CD4-positive, alpha-beta T cell treated with Interleukin-4 for 4 hours (primary cell): ENCODE measurements around the gene AGT.
"Not testable (repeated sequence)": the region's sequence is repeated elsewhere in the genome, so short reads cannot be mapped to it uniquely, and the experiment has no call there.

Experiments used
- DNase-seq: peaks from one replicate; pipeline ENCODE4 v3.0.0-alpha.2; 2020

AGT gene

DNA sequence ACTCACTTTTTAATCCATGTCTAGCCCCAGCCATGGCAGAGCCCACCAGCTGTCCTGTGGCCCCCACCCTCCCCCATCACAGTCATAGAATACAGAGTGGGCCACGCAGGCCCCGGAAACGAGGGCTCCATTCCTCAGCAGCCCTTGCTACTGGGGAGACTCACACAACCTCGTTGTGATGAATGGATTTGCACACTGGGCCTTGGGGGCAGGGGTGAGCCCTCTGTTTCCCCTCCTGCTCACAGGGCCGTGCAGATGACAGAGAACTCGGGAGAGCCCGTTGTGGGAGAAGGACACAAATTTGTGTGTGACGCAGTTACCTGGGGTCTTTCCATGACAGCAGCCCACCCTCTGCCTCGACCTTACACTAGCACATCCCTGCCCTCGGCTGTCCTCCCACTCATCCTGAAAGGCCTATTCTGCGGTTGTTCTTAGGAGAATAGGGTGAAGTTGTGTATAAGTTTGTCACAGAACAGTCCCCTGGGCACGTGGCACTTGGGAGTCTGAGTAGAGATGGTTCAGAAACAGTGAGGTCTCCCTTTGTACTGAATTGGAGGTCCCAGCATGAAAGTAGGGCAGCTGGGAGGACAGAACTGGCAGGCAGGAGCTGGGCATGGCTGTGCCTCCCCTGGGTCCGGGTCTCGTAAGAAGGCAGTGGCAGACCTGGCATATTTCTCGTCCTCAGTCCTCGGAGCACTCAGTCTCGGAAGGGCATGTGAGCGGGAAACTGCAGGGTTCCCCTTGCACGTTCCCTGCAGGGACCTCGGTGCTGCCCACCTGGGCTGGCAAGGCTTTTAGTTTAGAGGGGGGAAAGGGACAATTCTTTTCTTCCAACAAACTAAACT, 6.8 kb downstream of the AGT start:
- DNase-seq = no peak

DNA sequence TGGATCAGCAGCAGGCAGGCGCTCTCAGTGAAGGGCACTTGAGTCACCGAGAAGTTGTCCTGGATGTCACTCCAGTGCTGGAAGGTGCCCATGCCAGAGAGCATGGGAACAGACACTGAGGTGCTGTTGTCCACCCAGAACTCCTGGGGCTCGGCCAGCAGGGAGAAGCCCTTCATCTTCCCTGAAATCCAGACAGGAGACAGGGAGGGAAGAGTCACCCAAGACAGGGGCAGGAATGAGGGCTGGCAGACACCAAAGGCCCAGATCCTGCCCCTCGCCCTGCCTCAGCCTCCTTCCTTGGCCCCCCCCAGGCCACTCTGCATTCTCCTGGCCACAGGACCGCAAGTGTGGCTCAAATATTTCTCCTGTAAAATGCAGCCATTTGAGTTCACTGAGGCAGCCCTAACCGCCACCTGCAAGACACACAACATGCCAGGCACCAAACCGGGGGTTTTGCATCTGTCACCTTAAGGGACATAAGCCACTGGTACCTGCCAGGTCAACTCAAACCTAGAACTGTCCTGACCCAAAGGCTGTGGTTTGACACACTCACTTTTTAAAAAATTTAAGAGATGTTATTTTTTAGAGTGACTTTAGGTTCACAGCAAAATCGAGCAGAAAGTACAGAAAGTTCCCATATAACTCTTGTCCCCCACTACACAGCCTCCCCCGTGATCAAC, 7.8 kb downstream of the AGT start:
- DNase-seq = no peak

DNA sequence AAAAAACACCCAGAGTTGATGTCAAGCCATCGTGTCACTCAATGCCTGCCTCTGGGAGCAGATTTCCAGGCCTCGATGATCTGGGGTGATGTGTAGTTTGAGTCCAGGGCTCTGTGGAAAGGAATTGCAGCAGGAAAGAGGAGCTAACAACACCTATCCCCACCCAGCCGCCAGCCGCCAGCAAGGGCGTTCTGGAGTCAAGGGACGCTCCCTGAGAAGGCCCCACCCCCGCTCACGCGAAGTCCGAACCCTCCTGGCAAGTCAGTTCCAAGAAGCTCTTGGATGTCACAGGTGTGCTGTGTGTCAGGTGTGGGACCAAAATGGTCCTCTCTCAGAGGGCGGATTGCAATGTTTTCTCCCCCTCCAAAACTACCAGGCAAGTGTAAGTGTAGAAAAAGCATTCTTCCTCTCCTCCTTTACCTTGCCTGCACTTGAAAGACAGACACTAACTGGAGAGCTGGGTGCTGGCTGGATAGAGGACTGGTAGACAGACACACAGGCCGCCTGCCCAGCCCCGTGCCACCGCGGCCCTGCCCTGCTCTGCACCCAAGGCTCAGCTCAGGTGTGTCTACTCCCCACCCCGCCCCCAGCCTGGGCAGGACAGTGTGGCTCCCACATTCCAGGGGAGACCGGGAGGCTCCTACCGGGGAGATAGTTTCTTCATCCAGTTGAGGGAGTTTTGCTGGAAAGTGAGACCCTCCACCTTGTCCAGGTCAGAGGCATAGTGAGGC, 8.5 kb downstream of the AGT start:
- DNase-seq = no peak

DNA sequence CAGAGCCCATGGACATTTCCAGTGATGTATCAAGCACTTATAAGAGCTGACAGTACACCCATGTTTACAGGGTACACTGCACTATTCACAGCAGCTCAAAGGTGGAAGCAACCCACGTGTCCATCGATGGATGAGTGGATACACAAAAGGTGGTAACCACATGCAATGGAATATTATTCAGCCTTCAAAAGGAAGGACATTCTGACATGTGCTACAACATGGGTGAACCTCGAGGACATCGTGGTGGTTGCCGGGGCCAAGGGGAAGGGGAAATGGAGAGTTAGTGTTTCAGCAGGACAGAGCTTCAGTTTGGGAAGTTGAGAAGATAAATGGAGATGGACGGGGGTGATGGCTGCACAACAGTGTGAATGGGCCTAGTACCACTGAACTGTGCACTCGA, 9.1 kb downstream of the AGT start:
- DNase-seq = no peak

DNA sequence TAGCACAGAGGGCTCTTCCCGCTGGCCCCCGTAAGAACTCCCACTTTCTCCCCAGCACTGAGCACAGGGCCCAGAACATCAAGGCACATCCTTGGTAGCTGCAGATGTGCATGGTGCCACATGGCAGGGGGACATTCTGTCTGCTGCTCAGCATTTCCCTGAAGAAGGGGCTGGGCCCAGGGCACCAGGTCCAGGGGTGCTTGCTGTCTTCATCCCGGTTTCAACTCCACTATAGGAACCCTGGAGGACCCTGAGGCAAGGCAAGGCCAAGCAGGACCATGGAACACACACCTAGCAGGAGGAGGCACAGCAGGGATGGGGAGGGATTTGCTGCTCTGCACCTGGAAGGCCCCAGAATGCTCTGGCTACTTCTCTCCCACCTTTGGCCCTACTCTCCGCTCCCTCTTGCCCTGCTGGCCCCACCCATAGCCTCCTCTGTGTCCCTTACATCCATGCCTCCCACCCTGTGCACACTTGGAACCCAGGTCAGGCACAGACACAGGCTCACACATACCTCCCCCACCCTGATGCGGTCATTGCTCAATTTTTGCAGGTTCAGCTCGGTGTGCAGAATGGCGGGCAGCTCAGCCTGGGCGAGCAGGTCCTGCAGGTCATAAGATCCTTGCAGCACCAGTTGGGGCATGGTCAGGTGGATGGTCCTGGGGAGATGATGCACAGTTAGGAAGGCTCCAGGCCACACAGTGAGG, 10.1 kb downstream of the AGT start:
- DNase-seq = no peak

DNA sequence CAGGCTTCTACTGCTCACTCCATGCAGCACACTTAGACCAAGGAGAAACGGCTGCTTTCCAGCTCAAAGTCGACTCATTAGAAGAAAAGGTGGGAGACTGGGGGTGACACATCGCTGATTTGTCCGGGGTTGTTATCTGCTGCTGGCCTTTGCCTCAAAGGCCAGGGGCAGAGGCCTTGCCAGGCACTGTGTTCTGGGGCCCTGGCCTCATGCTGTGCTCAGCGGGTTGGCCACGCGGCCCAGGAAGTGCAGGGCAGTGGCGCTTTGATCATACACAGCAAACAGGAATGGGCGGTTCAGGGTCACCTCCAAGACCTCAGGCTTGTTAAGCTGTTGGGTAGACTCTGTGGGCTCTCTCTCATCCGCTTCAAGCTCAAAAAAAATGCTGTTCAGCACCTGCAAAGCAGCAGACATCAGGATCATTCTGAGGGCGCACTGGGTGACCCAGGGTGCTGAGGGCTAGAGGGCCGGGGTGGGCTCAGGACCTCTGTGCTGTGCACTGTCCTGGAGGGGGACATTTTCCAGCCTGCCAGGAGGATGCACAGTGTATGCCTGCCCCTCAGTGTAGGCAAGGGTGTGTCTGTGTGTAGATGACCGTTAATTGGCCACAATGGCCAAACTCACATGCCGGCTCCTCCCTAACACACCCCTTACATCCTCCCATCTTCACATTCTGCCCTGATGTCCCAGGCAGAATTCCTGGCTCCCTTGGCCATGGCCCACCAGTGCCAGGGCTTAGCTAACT, 10.8 kb downstream of the AGT start:
- DNase-seq = no peak

DNA sequence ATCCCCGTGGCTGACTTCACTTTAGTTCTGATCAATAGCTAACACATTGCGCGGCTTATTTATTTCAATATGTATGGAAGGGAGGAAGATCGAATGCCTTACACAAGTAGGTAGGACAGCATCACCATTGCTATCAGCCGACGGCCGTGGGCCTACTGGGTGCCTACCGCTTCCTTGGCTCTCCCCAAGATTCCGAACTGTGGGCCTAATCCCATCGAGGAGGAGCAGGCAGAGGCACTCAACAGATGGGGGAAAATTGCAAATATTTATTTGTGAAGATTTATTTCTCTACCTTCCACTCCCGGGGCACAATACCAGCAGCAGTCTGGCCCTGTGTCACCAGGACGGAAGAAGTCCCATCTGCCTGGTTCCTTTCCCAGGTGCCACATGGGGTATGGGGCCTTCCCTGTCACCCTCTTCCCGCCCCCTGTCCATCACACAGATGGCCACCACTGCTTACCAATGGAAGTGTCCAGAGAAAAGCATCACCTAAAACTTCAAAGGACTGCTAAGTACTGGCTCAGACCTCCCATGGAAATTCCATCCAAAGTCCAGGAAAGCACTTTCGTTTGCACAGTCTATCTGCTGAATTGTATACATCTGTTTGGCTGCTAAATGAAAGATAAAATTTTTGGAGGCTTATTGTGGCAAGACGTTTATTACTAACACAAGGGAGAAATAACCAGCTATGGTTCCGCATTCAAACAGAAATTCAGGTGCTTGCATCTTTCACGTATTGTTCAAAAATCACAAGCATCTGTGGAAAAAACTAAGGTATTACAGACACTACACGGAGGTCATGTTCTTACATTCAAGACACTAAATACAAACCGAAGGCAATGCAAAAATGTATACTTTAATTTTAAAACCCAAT, 11.8 kb downstream of the AGT start:
- DNase-seq = no peak

DNA sequence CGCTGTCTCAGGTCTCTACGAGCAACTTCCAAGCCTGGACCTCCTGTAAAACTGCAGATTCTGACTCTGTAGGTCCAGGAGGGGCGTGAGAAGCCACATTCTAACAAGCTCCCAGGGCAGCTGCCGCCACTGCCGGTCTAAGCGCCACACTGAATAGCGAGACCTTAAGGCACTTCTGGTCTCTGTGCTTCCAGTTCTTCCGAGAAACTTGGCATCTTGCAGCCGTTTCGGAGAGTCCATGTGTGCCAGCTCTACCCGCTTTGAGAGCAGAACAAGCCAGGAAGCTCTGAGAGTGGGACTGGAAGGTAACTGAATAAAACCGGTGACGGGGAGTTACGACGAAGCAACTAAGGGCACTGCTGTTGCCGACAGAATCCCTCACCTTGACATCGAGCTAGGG, 12.5 kb downstream of the AGT start:
- DNase-seq = no peak

DNA sequence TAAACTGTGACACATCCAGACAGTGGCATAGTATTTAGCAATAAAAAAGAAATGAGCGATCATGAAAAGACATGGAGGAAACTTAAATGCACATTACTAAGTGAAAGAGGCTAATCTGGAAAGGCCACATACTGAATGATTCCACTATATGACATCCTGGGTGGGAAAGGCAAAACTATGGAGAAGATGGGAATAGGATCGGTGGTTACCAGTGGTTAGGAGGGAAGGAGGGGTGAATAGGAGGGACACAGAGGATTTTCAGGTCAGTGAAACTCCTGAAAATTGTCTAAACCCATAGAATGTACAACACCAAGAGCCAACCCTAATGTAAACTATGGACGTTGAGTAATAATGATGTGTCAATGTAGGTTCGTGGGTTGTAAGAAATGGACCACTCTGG, 13.8 kb downstream of the AGT start:
- no peak for DNase-seq

DNA sequence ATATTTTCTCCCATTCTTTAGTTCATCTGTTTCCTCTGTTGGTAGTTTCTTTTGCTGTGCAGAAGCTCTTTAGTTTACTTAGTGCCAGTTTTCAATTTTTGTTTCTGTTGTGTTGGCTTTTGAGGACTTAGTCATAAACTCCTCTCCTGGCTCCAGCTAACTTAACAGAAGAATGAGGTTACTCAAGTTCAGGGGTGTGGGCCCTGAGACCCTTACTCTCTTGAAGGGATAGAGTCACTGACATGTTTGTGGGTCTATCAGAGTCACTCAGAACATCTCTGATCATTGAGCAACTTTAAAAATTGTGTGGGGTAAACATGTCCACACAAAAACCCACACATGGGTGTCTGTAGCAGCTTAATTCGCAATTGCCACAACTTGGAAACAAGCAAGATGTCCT, 14.2 kb downstream of the AGT start:
- no peak for DNase-seq

DNA sequence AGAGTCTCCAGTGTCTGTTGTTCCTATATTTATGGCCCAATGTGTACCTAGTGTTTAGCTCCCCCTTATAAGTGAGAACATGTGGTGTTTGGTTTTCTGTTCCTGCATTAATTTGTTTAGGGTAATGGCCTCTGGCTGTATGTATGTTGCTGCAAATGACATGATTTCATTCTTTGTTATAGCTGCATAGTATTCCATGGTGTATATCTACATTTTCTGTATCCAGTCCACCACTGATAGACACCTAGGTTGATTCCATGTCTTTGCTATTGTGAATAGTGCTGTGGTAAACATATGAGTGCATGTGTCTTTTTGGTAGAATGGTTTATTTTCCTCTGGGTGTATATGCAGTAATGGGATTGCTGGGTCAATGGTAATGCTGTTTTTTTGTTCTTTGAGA, 15.0 kb downstream of the AGT start:
- DNase-seq = not testable (repeated sequence)

DNA sequence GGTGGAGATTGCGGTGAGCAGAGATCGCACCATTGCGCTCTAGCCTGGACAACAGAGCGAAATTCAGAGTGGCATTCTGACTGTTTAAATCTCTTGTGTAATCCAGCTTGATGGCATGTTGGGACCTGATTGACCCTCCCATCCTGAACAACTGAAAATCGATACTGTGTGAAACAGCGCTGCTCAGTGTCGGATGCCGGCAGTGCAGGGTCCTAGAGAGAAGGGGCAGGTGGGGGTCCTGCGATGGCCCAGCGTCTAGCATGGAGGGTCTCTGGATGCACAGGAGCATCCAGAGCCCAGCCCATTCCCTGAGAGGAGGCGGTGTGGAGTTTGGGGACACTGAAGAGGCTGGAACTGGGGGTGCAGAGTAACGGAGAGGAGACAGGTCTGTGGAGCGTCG, 15.8 kb downstream of the AGT start:
- DNase-seq = no peak

DNA sequence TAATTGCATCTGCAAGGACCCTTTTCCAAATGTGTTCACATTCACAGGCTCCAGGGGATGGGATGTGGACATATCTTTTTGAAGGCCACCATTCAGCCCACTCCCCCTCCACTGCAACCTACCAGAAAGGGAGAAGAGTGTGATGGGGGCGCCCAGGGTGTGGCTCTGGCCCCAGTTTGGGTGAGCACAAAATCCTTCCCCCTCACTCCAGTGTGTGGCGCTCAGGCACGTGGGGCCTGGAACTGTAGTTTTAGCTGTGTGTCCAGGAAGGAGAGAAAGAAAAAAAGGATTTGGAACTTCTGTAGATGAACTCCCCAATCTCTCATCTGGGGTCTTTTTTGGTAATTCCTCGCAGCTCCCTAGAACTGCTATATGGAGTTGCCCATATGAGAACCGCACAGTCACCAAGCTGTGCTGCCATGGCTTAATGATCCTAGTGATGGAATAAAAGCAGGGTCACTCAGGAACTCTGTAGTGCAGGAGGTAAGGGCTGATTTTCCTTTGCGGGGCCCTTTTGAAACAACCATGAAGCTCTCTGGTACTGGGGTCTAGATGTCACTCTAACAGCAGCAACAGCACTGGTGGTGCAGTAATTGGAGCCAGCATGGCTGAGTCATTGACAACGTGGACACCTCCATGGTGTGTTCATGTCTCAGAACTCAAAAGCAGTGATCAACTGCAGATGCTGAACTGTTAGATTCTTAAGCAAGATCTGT, 17.0 kb downstream of the AGT start:
- DNase-seq = no peak

DNA sequence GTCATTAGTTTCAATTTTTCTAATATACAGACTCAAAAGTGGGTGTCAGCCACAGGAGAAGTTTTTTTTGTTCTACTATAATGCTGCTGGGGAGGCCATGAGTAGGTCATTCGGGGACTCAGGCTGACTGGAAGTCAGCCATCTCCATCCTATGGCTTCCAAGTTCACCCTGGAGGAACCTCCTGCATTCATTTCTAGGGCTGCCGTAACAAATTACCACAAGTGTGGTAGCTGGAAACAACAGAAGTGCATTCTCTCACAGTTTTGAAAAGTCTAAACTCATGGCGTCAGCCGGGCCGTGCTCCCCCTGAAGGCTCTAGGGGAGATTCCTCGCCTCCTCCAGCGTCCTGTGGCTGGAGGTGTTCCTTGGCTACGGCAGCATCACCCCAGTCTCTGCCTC, 17.7 kb downstream of the AGT start:
- DNase-seq = no peak

DNA sequence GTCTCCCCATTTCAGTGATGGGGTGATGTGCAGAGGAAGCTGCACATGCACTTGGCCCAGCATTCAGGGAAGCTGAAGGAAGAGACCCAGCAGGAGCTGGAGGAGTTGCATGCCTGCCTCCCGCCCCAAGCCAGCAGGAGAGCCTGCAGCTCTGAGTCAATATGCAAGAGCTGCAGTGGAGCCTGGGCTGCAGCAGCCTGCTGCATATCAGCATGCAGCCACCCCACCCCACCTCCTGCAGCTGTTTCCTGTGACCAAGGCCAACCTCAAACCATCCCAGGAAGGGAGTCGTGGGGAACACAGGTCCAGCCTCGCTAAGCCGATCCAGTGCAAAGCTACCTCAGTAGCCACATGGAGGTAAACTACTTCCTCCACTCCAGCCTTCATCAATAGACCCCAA, 18.9 kb downstream of the AGT start:
- no peak for DNase-seq

DNA sequence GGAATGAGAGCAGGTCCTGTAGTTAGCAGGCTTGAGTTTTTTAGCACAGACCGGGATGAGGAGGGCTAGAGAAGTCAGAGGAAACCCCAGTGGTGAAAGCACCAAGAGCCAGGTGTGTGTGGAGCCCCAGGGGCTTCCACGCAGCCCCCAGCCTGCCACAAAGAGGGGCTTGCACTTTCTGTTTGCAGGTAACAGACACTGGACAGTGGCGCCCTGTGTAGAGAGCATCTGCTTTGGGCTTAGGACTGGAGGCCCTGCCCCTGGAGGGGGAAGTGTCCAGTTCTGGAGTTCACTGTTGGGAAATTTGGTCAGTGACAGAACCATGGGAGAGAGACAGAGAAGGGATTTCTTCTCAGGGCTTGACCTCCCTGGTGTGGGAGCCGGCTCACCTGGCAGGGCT, 19.5 kb downstream of the AGT start:
- DNase-seq = no peak

DNA sequence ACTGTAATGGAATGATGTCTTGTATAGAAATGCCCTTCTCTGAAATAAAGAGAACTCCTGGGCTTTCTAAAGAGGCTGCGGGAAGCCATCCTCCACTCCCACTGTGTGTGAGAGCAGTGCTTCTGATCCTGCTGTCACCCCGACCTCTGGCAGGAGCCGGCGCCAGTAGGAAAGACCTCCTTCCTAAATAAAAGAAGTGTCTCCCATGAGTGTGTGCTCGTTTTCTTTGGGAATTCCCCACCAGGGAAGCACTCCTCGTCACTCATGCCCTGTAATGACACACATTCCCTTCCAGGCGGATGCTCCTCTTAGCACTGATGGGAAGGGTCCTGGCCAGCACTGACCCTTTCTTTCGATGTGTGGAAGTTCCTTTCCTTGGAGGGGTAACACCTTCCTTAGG, 20.1 kb downstream of the AGT start:
- no peak for DNase-seq

DNA sequence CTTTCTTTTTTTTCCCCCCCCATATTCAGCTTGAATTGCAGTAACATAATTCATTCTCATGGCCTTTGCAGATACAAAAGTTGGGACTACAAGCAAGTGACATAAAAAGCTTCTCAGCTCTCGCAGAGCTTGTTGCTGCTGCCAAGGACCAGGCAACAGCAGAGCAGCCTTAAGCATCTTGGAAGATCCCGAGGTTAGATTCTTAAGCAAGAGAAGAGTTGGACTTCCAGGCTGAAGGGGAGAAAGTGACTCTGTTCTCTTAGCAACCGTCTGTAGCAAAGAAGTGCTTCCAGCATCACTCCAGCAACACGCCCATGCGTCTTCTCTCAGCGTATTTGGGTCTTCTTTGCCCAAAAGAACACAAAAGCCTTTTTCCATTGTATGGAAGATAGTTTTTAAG, 20.7 kb downstream of the AGT start:
- no peak for DNase-seq

DNA sequence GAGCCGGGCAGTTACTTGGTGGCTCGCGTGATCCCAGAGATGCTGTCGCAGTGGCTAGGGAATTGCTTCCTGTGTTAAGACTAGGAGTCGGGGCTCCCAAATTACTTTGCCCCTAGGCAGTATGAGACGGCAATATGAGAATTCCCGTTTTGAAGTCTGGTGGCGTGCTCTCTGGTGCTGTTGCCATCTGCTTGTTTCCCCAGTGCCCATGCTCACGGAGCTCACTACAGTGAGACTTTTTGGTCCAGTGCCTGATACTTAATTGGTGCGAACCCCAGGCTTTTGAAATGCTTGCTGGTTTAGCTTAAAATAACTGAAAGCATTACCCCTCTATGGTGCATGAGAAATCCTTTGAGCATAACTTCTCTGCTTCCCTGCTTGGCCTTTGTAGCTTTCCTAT, 22.3 kb downstream of the AGT start:
- DNase-seq = no peak

DNA sequence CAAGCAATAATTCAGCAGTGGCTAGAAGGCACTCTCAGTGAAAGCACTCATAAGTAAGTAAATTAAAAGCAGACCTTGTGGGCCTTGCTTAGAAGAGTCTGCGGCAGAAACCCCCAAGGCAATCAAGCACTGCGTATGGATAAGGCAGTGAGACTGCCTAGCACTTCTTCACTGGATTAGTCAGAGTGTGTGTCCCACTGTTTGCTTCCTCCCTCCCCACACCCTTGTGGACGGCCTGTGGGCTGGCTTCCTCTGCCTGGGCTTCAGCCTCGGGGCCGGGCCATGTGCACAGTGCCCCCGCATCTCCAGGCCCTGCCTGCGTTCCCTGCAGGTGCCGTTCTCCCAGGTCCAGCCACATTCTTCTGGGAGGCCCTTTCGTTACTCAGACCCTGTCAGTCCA, 23.8 kb downstream of the AGT start:
- DNase-seq = no peak

DNA sequence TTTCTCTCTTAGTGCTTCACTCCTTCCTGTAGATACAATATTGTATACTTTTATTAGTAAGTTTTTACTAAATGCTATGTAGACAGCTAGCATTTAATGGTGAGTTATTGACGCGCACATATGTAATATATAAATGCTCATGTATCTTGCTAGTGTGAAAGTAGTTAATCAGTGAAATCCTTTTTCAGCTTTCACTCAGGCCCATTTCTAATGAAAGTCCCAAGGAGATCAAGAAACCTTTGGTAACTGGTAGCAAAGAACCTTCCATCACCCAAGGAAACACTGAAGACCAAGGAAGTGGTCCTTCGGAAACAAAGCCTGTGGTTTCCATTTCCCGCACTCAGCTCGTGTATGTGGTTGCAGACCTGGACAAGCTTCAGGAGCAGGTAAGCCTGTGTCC, 27.2 kb downstream of the AGT start:
- DNase-seq = no peak
